GM19328 (cell line): Measurements from ENCODE around the gene PTPRN2.

ENCODE experiments used
- ATAC-seq: cut with Tn5 transposase; IDR thresholded peaks from one replicate; pipeline ENCODE4 v1.9.1; 2021; ENCODE audit warnings: mild to moderate bottlenecking, moderate library complexity; ENCODE audit not compliant: unreplicated experiment

Gene PTPRN2

DNA sequence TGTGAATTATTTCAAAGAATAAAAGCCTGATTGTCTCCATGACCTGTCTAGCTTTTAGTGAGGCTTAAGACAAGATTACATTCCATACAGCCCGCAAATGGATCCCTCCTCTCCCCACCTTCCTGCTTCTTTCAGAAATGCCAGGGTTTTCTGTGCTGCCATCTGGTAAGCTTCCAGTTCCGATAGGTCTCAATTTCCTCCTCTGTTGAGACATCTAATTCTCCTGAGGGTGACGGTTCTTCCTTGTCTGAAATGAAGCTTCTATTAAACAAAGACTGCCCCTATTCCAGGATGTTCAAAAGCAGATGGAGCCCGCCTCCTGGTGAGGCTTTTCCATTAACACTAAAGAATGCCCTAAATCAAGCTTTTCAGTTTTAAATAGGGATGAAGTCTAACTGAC, 295.6 kb downstream of the PTPRN2 start:
- ATAC-seq: no peak

GRCh38 chr7:158289761-158290523, 297.7 kb downstream of the PTPRN2 start:
- no peak for ATAC-seq

DNA sequence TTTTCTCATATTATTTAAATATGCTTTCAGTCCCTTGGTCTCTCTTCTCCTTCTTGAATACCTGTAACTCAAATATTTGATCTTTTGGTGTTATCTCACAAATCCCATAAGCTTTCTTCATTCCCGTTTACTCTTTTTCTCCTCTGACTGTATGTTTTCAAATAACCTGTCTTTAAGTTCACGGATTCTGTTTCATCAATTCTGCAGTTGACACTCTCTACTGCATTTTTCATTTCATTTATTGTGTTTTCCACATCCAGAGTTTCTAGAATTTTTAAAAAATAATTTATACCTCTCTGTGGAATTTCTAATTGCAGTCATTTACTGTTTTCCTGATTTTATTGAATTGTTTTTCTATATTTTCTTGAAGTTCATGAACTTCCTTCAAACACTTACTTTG, 298.4 kb downstream of the PTPRN2 start:
- no peak for ATAC-seq

DNA sequence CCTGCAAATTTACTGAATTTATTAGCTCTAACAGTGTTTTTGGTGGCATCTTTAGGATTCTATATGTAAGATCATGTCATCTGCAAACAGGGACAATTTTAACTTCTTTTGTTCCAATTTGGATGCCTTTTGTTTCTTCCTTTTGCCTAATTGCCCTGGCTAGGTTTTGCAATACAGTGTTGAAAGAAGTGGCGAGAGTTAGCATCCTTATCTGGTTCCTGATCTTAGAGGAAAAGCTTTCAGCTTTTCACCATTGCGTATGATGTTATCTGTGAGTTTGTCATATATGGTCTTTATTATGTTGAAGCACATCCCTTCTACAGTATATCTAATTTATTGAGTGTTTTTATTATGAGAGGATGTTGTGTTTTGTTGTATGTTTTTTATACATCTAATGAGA, 301.4 kb downstream of the PTPRN2 start:
- no peak for ATAC-seq

DNA sequence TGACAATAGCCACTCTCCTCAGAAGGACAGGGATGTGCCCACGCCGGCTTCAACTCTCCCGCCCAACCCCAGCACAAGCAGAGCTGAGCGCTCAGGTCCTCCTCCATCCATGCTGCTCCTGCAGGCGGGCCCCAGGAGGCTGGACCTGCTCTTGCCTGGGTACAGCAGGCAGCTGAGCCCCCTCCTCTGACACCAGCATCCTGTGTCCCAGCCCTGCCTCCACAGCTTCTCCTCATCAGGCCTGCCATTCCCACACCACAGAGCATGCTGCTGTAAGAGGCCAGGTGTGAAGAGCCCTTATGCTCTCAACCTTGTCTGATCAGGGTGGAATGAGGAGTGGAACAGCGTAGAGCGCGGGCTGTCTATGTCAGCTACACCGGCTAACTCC, 302.2 kb downstream of the PTPRN2 start:
- ATAC-seq: no peak

DNA sequence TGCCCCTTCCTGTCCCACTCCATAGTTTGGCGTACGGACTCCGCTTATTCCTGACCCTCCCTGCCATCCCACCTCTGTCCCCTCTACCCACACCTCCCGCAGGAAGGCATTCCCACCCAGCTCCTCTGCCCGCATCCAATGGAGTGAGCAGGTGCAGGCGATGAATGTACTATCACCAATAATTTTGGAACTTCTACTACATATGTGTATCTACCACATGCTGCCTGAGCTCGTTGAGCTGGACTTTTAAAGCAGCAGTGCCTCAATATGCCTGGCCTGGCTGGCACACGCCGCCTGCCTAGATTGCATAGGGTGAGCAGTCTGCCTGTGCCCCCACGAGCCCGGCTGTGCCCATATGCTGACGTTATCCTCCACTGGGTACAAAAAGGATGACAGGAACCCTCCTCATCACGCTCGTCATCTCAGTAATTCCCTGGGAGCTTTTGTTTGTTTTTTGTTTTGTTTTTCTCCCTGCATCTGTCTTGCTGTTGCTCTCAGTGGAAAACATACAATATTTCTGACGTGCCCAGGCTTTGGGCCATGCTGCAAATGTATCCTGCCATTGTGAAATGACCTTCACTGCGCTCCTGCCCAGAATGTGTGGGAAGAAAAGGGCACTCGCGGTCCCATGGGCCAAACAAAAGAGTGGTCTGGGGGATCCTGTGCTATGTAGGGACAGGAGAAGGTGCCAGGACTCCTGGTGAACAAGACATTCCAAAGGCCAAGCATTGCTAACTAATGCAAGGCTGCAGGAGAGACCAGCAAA, 302.8 kb downstream of the PTPRN2 start:
- ATAC-seq: no peak

- no peak for ATAC-seq
Measured at GRCh38 chr7:158284121-158284520, 303.5 kb downstream of the PTPRN2 start.

GRCh38 chr7:158283016-158283974, 304.3 kb downstream of the PTPRN2 start:
- ATAC-seq: no peak

GRCh38 chr7:158282461-158283001, 305.1 kb downstream of the PTPRN2 start:
- ATAC-seq: no peak

DNA sequence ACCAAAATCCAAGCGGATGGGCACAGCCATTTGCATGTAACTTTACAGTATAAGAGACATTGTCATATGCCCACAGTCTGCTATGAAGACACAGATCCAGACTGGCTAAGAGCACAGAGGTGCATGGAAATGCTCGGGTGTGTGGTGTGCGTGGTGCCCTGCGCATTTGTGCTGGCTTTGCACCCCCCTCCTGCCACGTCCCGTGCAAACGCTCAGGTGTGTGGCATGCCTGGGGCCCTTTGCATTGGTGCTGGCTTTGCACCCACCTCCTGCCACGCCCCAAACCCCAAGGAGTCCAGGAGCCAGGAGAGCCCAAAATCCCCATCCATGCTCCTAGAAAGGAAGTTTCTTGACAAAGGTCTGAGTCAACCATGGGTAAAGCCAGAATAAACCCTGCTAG, 306.2 kb downstream of the PTPRN2 start:
- no peak for ATAC-seq

DNA sequence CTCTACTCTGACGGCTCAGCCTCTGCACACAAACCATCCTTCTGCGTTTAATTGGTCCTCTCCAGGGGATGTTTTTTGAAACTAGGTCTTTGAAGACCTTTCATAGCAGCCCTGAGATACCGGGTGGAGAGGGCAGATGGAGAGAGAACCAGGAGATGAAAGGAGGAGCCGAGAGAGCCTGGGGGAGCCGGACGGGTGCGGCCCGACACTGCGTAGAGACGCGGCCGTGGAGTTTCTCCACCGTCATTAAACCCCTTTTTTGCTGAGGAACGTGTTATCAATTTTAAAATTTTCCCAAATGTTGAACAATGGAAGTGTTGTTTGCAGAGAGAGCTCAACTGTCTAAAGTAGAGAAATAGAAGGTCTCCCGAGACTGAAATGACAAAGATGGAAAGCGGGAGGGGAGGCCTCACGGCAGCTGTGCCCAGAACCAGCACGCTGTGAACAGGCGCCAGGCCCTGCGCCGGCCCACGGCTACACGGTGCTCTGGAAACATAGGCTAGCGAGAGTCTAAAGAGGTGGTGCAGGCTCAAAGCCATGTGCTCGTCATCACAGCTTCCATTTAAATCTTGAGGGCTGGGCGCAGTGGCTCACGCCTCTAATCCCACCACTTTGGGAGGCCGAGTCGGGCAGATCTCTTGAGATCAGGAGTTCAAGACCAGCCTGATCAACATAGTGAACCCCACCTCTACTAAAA, 307.0 kb downstream of the PTPRN2 start:
- no peak for ATAC-seq

DNA sequence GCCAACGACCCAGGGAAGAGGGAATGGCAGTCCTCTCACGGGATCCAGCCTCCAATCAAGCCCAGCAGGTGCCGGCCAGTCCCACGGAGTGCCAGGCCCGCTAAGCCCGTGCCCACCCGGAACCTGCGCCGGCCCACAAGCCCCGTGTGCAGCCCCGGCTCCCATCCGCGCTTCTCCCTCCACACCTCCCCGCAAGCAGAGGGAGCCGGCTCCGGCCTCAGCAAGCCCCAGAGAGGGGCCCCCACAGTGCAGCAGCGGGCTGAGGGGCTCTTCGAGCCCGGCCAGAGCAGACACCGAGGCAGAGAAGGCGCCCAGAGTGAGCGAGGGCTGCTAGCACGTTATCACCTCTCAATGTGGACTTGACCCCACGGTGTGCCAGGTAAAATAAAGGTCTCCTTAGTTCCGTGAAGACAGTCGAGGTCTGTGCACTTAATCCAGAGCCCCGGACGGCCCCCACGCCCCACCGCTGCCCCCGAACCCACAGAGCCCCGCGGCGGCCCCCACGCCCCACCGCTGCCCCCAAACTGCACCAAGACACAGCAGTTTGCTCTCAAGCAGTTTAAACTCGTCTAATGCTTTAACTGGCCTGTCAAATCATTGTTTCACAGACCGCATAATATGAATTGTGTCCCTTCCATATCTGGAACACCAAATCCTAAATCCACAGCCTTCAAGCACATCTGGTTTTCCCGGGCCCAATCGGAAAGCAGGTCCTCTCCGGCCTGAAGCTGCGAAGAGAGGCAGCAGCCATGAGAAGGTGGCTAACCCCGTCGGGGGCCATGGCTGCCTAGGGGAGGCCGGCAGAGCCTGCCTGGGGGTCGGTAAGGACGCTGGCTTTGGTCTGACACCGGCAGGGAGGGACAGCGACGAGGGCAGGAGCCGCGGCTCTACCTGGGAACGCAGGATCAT, 307.8 kb downstream of the PTPRN2 start:
- ATAC-seq: no peak

DNA sequence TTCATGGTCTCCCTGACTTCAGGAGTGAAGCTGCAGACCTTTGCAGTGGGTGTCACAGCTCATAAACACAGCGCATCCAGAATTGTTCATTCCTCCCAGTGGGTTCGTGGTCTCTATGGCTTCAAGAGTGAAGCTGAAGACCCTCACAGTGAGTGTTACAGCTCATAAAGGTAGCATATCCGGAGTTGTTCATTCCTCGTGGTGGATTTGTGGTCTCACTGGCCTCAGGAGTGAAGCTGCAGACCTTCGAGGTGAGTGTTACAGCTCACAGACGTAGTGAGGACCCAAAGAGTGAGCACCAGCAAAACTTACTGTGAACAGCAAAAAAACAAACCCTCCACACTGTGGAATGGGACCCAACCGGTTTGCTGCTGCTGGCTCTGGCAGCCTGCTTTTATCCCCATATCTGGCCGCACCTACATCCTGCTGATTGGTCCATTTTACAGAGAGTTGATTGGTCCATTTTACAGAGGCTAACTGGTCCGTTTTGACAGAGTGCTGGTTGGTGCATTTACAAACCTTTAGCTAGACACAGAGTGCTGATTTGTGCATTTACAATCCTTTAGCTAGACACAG, 308.8 kb downstream of the PTPRN2 start:
- no peak for ATAC-seq

- no peak for ATAC-seq
Measured at GRCh38 chr7:158277219-158278141, 310.1 kb downstream of the PTPRN2 start.

GRCh38 chr7:158276414-158277218, 311.0 kb downstream of the PTPRN2 start:
- no peak for ATAC-seq

DNA sequence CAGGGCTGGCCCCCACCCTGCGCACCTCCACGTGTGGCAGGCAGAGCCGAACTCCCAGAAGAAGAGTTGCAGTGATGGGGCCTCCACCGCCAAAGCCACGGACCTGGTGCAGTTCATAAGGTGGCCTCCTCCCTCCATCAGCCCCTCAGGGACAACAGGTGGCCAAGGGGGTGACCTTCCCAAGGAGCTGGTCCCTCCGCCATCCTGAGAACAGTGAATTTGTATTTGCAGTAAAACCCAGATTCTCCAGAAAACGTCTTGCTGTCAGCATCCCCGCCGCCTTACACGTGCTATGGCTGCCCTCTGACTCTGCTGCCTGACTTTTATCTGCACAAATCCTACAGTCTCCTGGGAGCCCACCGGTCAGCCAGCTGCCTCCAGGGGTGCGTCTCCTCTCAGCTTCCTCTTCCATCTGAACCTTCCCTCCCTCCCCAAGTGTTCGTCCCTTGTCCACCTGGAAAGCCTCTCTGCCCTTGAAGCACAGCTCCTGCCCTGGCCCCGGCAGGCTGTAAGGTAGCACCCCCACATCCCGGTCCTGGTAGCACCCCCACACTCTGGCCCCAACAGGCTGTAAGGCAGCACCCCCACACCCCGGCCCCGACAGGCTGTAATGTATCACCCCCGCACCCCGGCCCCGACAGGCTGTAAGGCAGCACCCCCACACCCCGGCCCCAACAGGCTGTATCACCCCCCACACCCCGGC, 311.8 kb downstream of the PTPRN2 start:
- no peak for ATAC-seq

DNA sequence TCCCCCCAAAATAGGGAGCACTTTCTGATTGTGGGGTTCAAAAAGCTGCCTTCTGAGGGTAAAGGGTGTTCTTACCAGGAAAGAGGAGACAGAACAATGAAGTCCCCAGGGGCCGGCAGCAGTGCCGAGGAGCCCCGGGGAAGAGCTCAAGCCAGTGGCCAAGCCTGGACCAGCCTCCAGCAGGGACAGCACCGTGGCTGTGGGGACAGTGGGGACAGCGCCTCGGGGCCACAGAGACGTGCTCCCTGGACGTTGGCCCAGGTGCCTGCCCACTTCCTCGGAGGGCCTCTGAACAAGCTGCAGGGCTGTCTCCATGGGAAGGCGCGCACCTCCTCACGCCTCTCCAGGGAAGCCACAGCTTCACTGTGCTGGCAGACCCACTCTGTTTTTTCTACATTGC, 312.6 kb downstream of the PTPRN2 start:
- no peak for ATAC-seq
